Left lobe of liver (tissue), 2 donors: ENCODE results near the gene YPEL2. TPM values are rescaled to one million over a fixed set of nuclear protein-coding genes. Genes with fewer than 3 reads are reported as not detected.

Source experiments
- ATAC-seq: fragments of 200-7000 bp; cut with Tn5 transposase; one replicate; pipeline ENCODE4 v1.9.1; 2020; ENCODE audit warnings: mild to moderate bottlenecking, moderate library complexity
- DNase-seq: peaks from one replicate; pipeline ENCODE4 v3.0.0-alpha.2; 2020; ENCODE audit warnings: low spot score
- total RNA-seq: library from RNA; stranded (reverse); gene quantifications from one replicate; pipeline ENCODE4 v1.2.1, GENCODE V29; 2021
- donor health status: DM: no; HTN: no; CAD: no; lungs with moderate emphysema.
- donor health status: DM: no; HTN: yes; CAD: no.

YPEL2 gene
- total RNA-seq, 1 donor from 2014 or later = 18.9 TPM

GRCh38 chr17:59425085-59425931 is 93.9 kb downstream of the YPEL2 start:
- peak; percentile 46 for ATAC-seq
- peak; percentile 76 for DNase-seq

DNA sequence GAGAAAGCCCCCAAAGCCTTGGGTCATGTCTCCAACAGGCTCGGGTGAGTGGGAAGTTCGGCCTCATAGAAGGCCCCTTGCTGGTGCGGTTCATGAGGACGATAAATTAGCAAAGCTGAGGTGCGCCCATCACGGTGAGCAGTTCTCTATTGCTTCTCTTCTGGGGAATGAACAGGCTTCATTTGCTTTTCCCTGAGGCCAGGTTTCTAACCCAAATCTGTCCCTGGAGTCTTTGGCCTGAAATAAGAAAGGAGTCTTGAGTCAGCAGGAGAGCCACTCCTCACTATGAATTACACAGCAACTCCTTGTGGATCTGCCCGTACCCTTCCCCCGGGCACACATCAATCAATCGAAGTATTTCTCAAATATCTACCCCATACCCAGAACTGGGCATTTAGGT is 94.6 kb downstream of the YPEL2 start:
- ATAC-seq = no peak
- DNase-seq = no peak

DNA sequence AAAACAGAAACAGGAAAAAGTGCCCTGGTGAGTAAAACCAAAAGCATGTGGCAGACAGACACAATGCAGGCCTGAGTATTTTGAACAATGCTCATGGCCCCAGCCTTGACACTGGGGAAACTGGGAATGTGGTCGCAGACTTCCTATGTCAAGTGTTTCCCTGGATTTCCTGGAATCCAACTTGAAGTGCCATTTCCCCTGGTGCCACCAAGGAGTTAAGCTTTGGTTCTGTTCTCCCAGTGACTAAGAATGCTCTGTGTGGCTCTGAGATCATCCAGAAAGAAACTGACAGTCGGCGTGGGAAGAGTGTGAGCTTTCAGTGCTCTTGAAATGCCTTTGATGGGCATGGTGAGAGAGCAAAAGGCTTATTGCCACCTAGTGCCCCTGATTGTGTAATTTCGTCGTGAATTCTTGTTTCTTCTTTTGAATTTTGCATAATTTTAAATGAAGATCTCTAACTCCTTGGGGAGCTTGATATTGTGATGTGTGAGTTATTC is 96.0 kb downstream of the YPEL2 start:
- DNase-seq = no peak
- no peak for ATAC-seq

DNA sequence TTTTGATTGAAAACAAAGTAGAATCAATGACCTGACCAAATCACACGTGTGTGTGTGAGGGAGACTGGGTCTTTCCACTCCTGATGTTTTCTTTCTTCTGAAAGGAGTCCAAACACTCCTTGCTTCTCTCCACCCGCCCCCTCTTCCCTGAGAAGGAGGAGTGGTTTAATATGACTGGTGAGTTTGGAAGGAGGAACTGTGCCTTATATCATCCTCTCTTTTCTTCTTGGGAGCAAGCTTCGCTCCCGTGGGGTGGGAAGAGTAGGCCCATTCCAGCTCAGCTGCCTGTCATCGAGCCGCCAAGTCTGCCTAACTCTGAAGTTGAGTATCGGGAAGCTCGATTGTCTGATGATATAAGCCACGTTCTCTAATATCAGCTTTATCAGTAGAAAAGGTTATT is 96.5 kb downstream of the YPEL2 start:
- ATAC-seq (no peak), DNase-seq (no peak)

- peak; percentile 45 for ATAC-seq
- no peak for DNase-seq
Measured at GRCh38 chr17:59428916-59429485, 97.5 kb downstream of the YPEL2 start.

DNA sequence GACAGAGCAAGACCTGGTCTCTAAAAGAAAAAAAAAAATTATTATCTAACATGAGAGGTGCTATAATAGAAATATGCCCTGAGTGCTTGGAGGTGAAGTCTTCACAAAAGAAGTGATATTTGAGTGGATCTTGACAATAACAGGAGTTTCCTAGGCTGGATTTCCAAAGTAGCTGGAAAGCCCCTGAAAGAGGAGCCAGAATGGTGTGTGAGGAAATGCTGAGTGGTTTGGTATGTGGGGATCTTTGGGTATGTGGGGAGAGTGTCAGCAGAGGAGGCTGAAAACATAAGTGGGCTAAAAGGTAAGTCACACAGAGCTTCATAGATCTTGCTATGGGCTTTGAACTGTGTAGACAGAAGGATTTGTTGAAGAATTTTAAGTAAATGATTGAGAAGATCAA is 100.1 kb downstream of the YPEL2 start:
- DNase-seq (no peak), ATAC-seq (no peak)

DNA sequence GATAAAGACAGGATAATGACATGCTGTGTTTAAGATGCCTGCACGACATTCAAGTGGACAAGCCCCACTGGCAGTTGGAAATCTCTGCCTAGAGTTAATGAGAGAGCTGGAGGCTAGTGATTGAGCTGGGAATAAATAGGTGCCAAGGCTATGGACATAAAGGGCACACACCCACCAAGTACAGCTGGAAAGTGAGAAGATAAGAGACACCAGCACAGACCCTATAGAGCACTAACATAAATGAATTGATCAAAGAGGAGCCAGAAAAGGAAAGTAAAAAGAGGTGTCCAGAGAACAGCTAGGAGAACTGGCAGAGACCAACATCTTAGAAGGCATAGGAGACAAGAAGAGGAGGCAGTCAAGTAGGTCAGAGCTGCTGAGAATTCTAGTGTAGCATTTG is 101.2 kb downstream of the YPEL2 start:
- no peak for DNase-seq
- no peak for ATAC-seq

DNA sequence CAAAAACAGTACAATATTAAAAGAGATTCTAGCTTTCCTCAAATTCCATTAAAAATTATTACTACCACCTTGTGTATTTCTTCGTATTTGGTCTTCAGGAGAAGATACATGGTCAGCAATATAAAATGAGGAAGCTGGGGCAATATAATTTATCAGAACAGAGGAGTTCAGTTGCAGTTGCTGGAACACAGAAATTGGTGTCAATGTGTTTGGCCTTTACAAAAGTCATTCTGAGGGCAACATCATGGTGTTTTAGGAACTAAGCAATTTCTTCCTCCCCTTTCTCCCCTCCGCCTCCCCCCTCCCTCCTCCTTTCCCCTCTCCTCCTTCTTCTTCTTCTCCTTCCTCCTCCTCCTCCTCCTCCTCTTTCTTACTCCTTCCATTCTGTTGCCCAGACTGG is 102.1 kb downstream of the YPEL2 start:
- ATAC-seq = no peak
- DNase-seq = no peak

- ATAC-seq = no peak
- no peak for DNase-seq
Measured at GRCh38 chr17:59434429-59434828, 103.0 kb downstream of the YPEL2 start.

DNA sequence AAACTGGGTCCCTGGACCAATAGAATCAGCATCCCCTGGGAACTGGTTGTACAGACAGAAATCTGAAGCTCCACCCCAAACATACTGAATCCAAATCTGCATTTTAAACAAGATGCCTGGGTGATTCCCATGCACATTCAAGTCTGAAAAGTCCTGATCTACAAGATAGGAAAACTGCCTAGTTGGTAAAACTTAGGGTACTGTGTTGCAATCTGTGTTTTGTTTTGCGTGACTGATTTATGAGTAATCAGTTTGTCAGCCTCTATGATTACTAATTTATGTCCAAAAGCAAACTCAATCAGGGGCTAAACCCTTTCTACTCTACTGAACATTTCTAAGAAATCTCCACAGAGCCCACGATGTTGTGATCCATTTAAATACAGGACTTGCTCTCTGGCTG is 103.8 kb downstream of the YPEL2 start:
- peak; percentile 45 for ATAC-seq
- no peak for DNase-seq

GRCh38 chr17:59436900-59437299 is 105.4 kb downstream of the YPEL2 start:
- DNase-seq (no peak), ATAC-seq (no peak)

GRCh38 chr17:59437791-59438281 is 106.4 kb downstream of the YPEL2 start:
- ATAC-seq = no peak

DNA sequence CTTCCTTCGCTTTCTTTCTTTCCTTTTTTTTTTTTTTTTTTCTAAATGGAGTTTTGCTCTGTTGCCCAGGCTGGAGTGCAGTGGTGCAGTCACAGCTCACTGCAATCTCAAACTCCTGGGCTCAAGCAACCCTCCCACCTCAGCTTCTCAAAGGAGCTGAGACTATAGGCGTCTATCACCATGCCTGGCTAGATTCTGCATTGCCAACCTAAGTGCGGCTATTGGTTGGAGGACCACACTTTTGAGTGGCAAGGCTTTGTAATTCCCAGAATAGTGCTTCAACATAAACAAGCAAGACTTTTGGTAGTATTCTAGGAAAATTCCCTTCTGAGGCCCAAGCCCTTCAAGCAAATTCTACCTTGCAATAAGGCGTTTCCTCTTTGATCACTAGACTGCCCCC is 107.8 kb downstream of the YPEL2 start:
- DNase-seq (no peak), ATAC-seq (no peak)

More at GRCh38 chr17:59437791-59438281, 106.4 kb downstream of the YPEL2 start:
- DNase-seq = no peak

GRCh38 chr17:59439741-59440211 is 108.3 kb downstream of the YPEL2 start:
- ATAC-seq (no peak), DNase-seq (no peak)

DNA sequence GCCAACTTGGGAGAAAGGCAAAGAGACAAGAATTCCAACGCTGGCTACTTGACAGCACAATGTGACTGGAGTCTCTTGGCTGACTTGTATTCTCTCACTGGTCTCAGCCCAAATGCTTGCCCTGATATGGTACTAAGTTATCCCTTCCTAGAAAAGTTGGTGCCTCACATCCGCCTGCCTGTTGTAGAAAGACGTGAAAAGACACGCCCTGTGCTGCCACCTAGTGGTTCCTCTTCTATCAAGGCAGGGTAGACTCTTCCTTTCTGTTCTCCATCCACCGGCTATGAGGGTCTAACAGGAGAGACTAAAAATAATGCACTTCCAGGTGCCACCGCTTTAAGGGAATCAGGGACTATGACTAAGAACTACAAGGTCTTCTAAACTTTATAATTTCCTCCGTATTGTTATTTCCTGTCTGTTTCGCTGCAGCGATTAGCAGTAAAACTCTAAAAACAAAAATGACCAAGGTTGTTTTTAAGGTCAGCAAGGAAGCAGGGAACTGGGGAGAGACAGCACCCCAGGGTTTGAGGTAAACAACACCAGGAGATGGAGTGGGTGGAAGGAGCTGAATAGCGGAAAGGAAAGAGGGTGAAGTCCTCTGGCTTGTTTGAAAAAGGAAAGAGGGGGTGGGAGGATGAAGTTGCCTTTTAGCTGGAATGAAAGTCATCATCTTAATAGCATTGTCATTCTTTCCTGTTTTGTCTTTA is 109.5 kb downstream of the YPEL2 start:
- peak; percentile 98 for ATAC-seq
- DNase-seq = peak; percentile 87

DNA sequence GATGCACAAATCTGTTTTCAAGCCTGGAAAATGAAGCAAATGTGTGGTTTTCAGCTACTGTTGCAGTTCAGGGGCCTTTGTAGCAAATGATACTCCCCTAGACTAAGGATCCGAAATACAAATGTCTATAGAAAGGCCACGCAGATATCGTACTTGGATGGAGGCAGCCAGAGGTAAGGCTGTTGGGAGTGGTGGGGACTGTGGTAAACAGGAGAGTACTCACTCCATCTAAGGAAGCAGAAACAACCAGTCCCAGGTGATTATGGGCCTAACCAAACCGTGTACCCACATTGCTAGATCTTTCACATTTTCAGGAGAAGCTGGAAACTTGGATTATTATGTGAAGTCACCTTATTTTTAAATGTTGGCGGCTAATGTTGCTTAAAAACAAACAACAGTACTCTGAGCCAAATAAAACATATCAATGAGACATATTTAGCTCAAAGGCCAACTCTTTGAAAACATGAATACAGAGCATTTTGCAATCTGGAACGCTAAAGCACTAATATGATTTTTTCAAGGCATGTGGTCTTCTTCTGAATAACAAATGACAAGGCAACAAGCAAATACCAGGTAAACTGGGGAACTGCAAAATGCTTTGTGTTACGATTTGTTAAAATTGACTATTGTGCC is 110.1 kb downstream of the YPEL2 start:
- DNase-seq (no peak), ATAC-seq (peak; percentile 40)

GRCh38 chr17:59443106-59443505 is 111.7 kb downstream of the YPEL2 start:
- ATAC-seq (no peak), DNase-seq (no peak)
